A673 (cell line): ENCODE results near the gene ADAMTS2.

ENCODE experiments used
- CTCF ChIP-seq: fragments of 300-800, 200-600 bp; sonication (generic); conservative IDR thresholded peaks from 2 replicates; pipeline ENCODE4 v1.5.1; 2017; ENCODE audit warnings: low read depth, mild to moderate bottlenecking, antibody characterized with exemption, low read length, moderate library complexity, mixed read lengths
- EZH2 ChIP-seq: fragments of 200-600 bp; sonication (generic); IDR thresholded peaks from 2 replicates; pipeline ENCODE4 v1.6.1; 2017; ENCODE audit warnings: borderline replicate concordance, low read depth, mild to moderate bottlenecking, mixed read lengths, antibody characterized with exemption, low read length; ENCODE audit not compliant: poor library complexity, severe bottlenecking

GRCh38 chr5:179304871-179305270 lies 40.4 kb downstream of the ADAMTS2 start:
- TF ChIP-seq CTCF (no peak), EZH2 (no peak)
